RWPE2 (cell line): ENCODE results near the gene PDSS2.

ENCODE experiments used
- ATAC-seq: fragments of 200-7000 bp; cut with Tn5 transposase; 3 replicates; pipeline ENCODE4 v1.9.1; 2021; ENCODE audit warnings: low read depth
- DNase-seq: peaks from one replicate; pipeline ENCODE4 v3.0.0-alpha.2; 2020; ENCODE audit warnings: low spot score
- H3K27ac ChIP-seq: fragments of 450-650 bp; 2 replicates; pipeline ENCODE4 v1.5.1; 2017; ENCODE audit warnings: mild to moderate bottlenecking; ENCODE audit not compliant: poor library complexity, severe bottlenecking
- H3K27me3 ChIP-seq: fragments of 250-450 bp; sonication (Bioruptor Pico); 2 replicates; pipeline ENCODE4 v1.5.1; 2021; ENCODE audit warnings: mild to moderate bottlenecking, moderate library complexity; ENCODE audit not compliant: insufficient read depth, poor library complexity, severe bottlenecking
- H3K36me3 ChIP-seq: fragments of 250-450 bp; sonication (Bioruptor Pico); 2 replicates; pipeline ENCODE4 v1.5.1; 2020; ENCODE audit warnings: low read depth, mild to moderate bottlenecking, moderate library complexity
- H3K4me1 ChIP-seq: fragments of 250-450 bp; sonication (Bioruptor Pico); 2 replicates; pipeline ENCODE4 v1.5.1; 2021; ENCODE audit warnings: mild to moderate bottlenecking, moderate library complexity; ENCODE audit not compliant: insufficient read depth, poor library complexity, severe bottlenecking
- H3K4me3 ChIP-seq: fragments of 250-450 bp; sonication (Bioruptor Pico); 2 replicates; pipeline ENCODE4 v1.5.1; 2021; ENCODE audit warnings: mild to moderate bottlenecking, moderate library complexity; ENCODE audit not compliant: severe bottlenecking
- H3K9me3 ChIP-seq: fragments of 250-450 bp; sonication (Bioruptor Pico); 2 replicates; pipeline ENCODE4 v1.5.1; 2021; ENCODE audit warnings: mild to moderate bottlenecking, moderate library complexity; ENCODE audit not compliant: severe bottlenecking
- TF ChIP-seq, protein P1 (sequence below): fragments of 450-650 bp; IDR thresholded peaks from one replicate; pipeline ENCODE4 v1.5.1; 2017; ENCODE audit warnings: mild to moderate bottlenecking, moderate library complexity; ENCODE audit not compliant: poor library complexity, severe bottlenecking

Gene PDSS2

DNA sequence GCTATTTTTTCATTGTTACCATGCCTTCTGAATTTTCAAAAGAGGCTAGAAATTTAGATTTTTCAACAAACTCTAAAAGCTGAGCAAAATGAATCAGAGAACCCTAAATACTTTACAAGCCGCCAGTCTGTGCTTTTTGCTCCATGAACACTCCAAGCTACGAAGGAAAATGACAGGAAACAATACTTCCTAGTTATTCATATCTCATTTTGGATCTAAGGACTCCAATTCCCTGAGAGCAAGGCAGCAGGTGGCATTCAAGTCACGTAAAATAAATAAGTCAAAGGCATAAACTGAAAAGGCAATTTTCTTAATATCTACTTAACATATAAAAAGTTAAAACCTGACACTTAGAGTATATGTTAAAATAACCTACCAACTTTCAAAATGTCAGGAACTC, 50.6 kb downstream of the PDSS2 start:
- no peaks in the 10 kb centered on the region for H3K36me3 ChIP-seq
- H3K4me3 ChIP-seq: no peak overlapping the region
- TF ChIP-seq, protein P1, sequence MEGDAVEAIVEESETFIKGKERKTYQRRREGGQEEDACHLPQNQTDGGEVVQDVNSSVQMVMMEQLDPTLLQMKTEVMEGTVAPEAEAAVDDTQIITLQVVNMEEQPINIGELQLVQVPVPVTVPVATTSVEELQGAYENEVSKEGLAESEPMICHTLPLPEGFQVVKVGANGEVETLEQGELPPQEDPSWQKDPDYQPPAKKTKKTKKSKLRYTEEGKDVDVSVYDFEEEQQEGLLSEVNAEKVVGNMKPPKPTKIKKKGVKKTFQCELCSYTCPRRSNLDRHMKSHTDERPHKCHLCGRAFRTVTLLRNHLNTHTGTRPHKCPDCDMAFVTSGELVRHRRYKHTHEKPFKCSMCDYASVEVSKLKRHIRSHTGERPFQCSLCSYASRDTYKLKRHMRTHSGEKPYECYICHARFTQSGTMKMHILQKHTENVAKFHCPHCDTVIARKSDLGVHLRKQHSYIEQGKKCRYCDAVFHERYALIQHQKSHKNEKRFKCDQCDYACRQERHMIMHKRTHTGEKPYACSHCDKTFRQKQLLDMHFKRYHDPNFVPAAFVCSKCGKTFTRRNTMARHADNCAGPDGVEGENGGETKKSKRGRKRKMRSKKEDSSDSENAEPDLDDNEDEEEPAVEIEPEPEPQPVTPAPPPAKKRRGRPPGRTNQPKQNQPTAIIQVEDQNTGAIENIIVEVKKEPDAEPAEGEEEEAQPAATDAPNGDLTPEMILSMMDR: no peak
- no peaks in the 10 kb centered on the region for H3K27me3 ChIP-seq
- ATAC-seq (no peak), DNase-seq (no peak)
- peaks cover 1% of the 10 kb centered on the region for H3K9me3 ChIP-seq
- no peak overlapping the region for H3K27ac ChIP-seq
- no peaks in the 10 kb centered on the region for H3K4me1 ChIP-seq

- ATAC-seq (no peak), DNase-seq (no peak)
- no peaks in the 10 kb centered on the region for H3K4me1 ChIP-seq
- no peak overlapping the region for H3K4me3 ChIP-seq
- H3K27me3 ChIP-seq: no peaks in the 10 kb centered on the region
- no peaks in the 10 kb centered on the region for H3K36me3 ChIP-seq
- TF ChIP-seq, protein P1: no peak
- H3K9me3 ChIP-seq: peaks cover 1% of the 10 kb centered on the region
- H3K27ac ChIP-seq: no peak overlapping the region
Observed at GRCh38 chr6:107405002-107405401, 54.4 kb downstream of the PDSS2 start.

DNA sequence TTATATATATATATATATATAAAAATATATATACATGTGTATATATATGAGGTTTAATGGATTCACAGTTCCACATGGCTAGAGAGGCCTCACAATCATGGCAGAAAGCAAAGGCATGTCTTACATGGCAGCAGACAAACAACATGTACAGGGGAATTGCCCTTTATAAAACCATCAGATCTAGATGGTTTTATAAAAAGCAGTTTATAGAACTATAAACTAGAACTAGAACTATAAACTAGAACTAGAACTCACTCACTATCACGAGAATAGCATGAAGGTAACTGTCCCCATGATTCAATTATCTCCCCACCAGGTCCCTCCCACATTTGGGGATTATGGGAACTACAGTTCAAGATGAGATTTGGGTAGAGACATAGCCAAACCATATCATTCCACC, 56.8 kb downstream of the PDSS2 start:
- Histone ChIP-seq H3K4me3 (no peak overlapping the region), H3K9me3 (peaks cover 1% of the 10 kb centered on the region), H3K27ac (no peak overlapping the region), H3K27me3 (no peaks in the 10 kb centered on the region), H3K4me1 (no peaks in the 10 kb centered on the region), H3K36me3 (no peaks in the 10 kb centered on the region)
- TF ChIP-seq, protein P1: no peak
- DNase-seq: no peak
- ATAC-seq: no peak

GRCh38 chr6:107401573-107401972, 57.8 kb downstream of the PDSS2 start:
- no peak for ATAC-seq
- H3K4me3 ChIP-seq: no peak overlapping the region
- TF ChIP-seq, protein P1: no peak
- H3K27me3 ChIP-seq: no peaks in the 10 kb centered on the region
- H3K27ac ChIP-seq: no peak overlapping the region
- H3K36me3 ChIP-seq: no peaks in the 10 kb centered on the region
- peaks cover 1% of the 10 kb centered on the region for H3K9me3 ChIP-seq
- DNase-seq: no peak
- H3K4me1 ChIP-seq: no peaks in the 10 kb centered on the region

DNA sequence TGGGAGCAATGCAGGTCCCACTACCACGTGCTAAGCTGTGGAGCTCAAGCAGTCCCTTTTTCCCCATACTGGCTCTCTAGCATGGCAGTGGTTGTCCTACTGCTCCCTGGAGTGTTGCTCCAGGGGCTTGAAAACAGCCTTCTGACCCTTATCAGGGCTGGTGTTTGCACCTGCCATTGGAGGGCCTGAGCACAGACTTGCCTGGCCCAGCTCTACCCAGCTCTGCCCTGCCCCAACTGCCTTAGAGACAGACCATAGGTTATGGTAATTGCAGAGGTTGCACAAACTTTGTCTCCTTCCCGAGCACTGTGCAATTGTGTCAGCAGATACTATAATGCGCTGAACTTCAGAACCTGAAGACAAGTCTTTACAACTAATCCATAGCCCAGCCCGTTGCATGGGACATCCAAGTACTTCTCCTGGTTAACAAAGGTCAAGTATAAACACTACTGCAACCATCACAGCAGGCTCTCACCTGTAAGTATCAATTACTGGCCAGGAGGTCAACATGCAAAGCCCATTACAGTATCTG, 58.7 kb downstream of the PDSS2 start:
- H3K27ac ChIP-seq: no peak overlapping the region
- no peaks in the 10 kb centered on the region for H3K4me1 ChIP-seq
- ATAC-seq: no peak
- H3K36me3 ChIP-seq: no peaks in the 10 kb centered on the region
- H3K9me3 ChIP-seq: peaks cover 1% of the 10 kb centered on the region
- H3K4me3 ChIP-seq: no peak overlapping the region
- DNase-seq: no peak
- TF ChIP-seq, protein P1: no peak
- no peaks in the 10 kb centered on the region for H3K27me3 ChIP-seq
